Glomerular endothelial cell (primary cell): ENCODE measurements around the gene NPAS2. TPM values are rescaled to one million over a fixed set of nuclear protein-coding genes. Genes with fewer than 3 reads are reported as not detected.

Experiments
- DNase-seq: peaks from one replicate; pipeline ENCODE4 v3.0.0-alpha.2; 2011; ENCODE audit warnings: low read depth, low spot score; ENCODE audit errors: extremely low read depth
- total RNA-seq: library from RNA; depleted of rRNA; stranded (reverse); fragments of >200 nt; gene quantifications from 2 replicates; pipeline ENCODE4 v1.2.3, GENCODE V29; 2015

The NPAS2 gene
- total RNA-seq, 1 donor from 2014 or later: 15.8 TPM

GRCh38 chr2:100936972-100937542, 117.1 kb downstream of the NPAS2 start:
- no peak for DNase-seq

- DNase-seq: no peak
Observed at GRCh38 chr2:100938031-100939026, 118.4 kb downstream of the NPAS2 start.

GRCh38 chr2:100939445-100939844, 119.5 kb downstream of the NPAS2 start:
- DNase-seq: no peak

GRCh38 chr2:100940240-100940639, 120.3 kb downstream of the NPAS2 start:
- no peak for DNase-seq

- no peak for DNase-seq
Observed at GRCh38 chr2:100940766-100941645, 121.1 kb downstream of the NPAS2 start.

- DNase-seq: no peak
Observed at GRCh38 chr2:100941646-100942240, 121.8 kb downstream of the NPAS2 start.

GRCh38 chr2:100944617-100945432, 124.9 kb downstream of the NPAS2 start:
- no peak for DNase-seq

GRCh38 chr2:100945433-100945740, 125.4 kb downstream of the NPAS2 start:
- no peak for DNase-seq

GRCh38 chr2:100945930-100946607, 126.1 kb downstream of the NPAS2 start:
- DNase-seq: no peak

GRCh38 chr2:100948942-100949811, 129.2 kb downstream of the NPAS2 start:
- DNase-seq: no peak

- DNase-seq: no peak
Observed at GRCh38 chr2:100952512-100952911, 132.6 kb downstream of the NPAS2 start.

- DNase-seq: no peak
Observed at GRCh38 chr2:100953406-100954043, 133.6 kb downstream of the NPAS2 start.

GRCh38 chr2:100954044-100954420, 134.1 kb downstream of the NPAS2 start:
- no peak for DNase-seq

GRCh38 chr2:100955226-100955625, 135.3 kb downstream of the NPAS2 start:
- DNase-seq: no peak

GRCh38 chr2:100956081-100956480, 136.1 kb downstream of the NPAS2 start:
- DNase-seq: no peak

- DNase-seq: no peak
Observed at GRCh38 chr2:100957996-100958653, 138.2 kb downstream of the NPAS2 start.

- no peak for DNase-seq
Observed at GRCh38 chr2:100959225-100959880, 139.4 kb downstream of the NPAS2 start.
